ENCODE data around the gene ENDOV.

Gene ENDOV

GRCh38 chr17:80472996-80473395 lies 58.0 kb downstream of the ENDOV start:
- no peak for DNase-seq

DNA sequence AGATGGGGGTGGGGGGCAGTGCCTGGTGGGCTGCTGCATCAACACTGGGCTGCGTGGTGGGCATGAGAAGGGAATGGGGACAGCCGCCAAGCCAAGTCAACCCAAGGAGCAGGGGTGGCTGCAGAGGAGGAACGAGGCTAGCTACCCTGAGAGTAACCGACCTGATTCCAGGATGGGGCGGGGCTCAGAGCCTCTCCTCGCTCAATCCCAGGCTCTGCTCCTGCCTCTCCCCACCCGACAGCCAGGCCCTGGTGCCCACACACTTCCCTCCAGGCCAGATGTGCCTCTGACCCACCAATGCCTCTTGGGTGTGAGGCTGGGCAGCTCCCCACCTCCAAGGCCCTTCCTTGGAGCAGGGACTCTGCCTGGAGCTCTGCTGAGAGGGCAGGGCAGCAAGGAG lies 58.7 kb downstream of the ENDOV start:
- no peak for DNase-seq

GRCh38 chr17:80474231-80474960 lies 59.4 kb downstream of the ENDOV start:
- DNase-seq, result peak; percentile 7

DNA sequence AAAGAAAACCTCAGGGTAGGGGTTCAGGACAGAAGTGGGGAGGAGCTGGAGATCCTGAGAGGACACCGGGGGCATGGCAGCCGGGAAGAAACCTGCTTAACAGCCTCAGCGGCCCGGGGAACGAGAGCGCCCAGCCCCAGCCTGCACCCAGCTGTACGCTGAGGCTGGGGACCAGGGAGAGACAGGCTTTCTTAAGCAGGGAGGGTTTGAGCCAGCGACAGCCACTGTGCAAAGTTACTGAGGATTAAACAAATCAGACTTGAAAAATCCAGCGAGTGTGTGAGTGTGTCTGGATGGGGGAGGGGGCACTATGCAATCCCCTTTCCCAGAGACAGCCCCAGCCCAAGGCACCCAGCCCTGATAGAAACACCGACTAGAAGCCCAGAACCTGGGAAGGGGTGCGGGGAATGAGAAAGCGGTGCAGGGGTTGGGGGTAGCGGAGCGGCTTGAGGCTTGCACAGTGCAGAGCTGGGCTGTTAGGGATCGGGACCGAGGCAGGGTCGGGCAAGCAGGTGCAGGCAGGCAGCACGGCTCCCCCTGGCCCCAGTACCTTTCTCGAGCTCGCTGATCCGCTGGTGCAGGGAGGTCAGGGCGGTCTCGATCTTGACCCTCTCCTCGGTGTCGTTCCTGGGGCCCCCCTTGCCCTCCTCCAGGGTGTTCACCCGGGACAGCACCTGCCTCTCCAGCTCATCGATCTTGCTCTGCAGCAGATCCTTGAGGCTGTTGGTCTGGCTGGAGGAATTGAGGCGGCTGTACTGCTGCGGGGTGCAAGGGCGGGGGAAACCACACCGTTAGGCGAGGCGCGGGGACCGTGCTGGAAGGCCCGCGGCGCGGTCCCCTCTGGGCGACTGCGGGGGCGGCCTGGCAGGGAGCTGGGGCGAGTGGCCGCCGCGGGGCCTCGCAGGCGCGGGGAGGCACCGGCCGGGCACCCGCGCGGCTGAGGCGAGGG lies 60.3 kb downstream of the ENDOV start:
- DNase-seq, result peak; percentile 11

DNA sequence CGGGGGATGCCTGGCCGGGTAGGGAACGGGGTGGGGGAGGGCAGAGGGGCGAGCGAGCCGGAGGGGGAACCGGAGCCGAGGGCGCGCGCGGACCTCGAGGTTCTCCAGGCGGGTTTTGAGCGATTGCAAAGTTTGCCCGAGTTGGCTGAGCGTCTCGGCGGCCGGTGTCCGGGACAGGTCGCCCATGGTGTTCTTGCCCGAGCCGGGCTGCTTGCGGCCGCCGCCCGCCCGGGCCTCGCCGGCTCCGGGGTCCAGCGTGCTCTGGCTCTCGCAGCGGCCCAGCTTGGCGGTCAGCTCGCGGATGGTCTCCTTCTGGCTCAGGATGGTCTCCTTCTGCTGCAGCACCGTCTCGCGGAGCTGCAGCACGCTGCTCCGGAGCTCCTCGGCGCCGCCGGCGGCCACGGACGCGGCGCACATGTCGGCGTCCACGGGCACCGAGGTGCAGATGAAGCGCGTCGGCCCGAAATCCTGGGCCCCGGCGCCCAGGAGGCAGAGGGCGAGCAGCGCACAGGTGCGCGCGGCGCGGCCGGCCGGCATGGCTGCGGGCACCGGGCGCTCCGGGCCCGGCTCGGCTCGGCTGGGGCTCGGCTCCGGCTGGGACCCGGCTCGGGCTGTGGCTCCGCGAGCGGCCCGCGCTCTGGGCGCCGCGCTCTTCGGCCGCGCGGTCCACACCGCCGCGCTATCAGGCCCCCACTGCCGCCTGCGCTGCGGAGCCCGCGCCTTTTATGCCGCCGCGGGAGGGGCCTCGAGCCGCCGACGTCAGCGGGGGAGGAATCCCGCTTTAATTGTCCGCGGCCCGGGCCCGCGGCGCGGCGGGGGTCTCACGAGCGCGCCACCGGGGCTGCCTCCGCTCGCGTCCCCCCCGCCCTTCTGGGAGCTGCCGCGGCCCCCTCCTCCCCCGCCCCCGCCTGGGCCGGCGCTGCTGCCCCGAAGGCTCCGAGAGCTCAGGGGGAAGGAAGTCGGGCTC lies 61.2 kb downstream of the ENDOV start, which contains the start of gene NPTX1:
Gene NPTX1, minus strand, starts transcription at position 698 of the 967 bp plus-strand sequence. Its CDS starts 161 bp downstream, at position 537.
- peak; percentile 10 for DNase-seq

DNA sequence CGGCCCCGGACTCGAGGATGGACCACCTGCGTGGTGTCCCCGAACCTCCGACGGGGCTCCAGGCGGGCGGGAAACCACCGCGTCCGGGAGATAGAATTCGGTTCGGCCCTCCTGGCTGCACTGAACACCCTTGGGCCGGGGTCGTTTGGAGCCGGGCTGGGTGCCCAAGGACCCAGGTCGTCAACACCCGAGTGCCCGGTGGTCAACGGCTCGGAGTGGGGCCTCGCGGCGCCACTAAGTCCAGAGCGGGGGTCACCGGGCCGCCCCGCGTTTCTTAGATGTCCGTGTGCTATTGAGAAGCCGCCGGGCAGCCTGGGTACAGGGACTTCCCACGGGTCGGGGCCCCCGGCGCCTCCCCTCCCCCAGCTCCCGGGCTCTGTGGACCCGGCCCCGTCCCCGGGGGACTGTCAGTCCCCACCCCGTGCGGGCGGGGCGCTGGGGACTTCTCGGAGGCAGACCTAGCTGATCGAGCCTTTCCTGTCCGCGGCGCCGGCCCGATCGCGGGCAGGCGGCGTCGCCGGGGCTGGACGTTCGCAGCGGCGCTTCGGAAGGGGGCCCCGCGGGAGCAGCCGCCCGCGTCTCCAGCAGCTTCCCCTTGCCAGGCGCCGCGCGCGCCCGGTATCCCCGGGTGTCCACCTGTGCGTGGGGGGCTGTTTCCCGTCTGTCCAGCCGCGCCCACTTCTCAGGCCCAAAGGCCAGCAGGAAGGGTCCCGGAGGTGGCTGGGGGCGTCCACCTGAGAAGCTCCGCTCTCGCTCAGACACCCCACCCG lies 62.1 kb downstream of the ENDOV start:
- DNase-seq, result no peak

DNA sequence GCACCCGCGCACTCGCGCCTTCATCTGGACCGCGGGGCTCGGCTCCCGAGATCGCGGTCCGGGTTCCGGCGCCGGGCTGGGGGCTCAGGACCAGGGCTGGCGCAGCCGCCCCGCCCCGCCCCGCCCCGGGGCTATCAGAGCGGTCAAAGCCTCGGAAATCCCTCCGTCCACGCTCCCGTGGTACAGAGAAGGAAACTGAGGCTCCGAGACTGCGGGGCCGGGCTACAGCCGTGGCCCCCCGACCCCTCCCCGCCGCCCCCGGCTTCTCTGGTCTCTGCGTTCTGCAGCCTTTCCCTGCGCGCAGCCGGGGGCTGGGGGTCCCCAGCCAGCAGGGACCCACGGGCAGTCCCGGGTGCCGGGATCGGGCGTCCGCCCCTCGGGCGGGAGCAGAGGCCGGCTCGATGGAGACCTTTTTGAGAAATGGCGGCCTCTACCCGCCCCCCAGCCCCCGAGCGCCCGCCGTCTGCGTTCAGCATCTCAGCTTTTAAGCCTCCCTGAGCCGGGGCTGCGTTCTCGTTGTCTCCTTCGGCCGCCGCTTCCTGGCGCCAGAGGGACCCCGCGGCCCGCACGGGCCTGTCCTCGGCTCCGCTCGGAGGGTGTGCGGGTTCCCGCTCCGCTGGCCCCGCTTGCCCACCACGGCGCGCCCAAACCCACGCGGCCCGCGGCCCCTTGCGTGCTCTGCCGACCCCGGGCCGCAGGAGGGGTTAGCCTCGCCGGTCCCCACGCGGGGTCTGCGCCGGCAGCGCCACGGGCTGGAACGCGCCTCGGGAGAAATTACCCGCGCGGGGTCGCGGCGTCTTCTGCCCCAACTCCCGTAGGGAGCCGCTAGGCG lies 62.9 kb downstream of the ENDOV start:
- no peak for DNase-seq

DNA sequence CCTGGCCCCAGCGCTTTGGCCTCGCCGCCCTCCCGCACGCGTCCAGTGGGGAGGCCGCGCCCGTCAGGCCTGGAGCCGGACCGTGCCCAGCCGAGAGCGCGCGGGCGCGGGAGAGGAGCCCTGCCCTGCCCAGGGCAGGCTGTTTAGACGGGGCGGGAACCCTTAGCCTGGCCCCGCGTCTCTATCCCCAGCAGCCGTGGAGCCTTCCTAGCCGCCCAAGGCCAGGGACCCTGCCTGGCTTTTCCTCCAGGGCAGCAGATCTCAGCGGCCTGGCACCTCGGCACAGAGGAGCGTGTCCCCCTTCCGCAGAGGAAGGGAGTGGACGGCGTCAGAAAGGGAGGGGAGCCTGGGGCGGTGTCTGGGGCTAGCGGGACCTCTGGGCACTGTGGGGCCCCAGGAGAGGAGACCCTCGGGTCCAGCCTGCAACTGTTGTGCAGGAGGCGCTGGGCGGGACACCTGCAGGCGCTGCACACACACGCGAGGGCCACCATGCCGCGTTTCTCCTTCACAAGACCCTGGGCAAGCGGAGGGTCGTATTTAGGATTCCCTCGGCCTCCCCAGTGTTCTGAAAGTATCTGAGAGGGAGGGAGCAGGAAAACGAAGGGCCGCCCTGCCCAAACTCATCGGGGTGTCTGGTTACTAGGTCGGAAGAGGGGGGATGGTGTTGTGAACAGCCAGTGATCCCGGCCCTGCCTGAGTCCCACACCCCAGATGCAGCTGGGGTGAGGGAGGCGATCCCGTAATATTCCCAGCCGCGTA lies 63.7 kb downstream of the ENDOV start:
- no peak for DNase-seq

DNA sequence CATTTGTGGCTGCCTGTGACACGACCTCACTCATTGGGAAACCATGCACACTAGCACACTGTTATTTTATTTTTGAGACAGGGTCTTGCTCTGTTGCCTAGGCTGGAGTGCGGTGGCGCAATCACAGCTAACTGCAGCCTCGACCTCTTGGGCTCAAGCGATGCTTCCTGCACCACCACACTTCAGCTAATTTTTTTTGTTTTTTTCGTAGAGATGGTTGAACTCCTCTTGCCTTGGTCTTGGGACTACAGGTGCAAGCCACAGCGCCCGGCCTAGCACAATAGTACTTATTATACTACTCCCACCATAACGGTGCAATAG lies 64.2 kb downstream of the ENDOV start:
- DNase-seq, result no peak

- no peak for DNase-seq
These were observed 65.3 kb downstream of the ENDOV start for GRCh38 chr17:80480248-80480647.

DNA sequence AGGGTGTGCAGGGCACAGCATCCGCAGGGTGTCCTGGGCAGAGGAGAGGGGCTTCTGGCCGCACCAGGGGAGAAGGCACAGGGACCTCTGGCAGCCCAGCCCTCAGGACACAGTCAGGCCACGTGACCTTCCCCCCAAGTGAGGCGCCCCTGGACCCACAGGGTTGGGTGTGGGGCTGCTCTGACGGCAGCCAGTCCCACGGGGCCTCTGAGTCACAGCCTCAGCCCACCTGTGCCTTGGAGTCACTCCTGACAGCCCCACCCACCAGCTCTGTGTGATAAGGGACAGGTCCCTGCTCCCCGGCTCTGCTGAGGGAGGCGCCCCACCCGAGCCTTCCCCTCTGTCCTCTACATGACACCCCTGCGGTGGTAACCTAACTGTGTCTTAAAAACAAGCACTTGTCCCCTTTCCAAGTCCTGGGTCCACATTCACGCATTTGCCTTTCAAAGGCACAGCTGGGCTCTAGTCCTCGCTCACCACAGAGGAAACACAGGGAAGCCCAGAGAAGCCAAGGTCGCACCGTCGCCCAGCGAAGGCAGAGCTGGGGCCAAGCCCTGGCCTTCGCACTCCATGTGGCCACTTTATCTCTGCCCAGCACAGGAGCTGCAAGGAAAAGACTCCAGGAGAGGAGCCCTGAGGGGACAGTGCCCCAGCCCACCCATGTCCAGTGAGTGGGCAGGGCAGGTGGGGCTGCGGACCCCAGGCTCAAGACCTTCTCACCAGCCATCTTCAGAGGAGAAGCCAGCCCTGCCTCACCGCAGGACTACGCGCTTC lies 66.5 kb downstream of the ENDOV start:
- no peak for DNase-seq

DNA sequence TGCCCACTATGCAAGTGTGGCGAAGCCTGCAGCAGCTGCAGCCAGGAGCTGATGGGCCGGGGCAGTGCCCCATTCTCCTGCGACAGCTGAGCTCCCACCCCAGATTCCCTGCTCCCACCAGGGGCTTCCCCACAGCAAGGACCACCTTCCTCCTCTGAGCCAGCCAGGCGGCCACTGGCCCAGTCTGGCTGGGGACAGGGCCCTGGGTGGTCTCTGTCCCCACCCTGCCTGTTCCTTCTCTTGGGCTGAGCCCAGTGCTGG lies 67.0 kb downstream of the ENDOV start:
- no peak for DNase-seq

DNA sequence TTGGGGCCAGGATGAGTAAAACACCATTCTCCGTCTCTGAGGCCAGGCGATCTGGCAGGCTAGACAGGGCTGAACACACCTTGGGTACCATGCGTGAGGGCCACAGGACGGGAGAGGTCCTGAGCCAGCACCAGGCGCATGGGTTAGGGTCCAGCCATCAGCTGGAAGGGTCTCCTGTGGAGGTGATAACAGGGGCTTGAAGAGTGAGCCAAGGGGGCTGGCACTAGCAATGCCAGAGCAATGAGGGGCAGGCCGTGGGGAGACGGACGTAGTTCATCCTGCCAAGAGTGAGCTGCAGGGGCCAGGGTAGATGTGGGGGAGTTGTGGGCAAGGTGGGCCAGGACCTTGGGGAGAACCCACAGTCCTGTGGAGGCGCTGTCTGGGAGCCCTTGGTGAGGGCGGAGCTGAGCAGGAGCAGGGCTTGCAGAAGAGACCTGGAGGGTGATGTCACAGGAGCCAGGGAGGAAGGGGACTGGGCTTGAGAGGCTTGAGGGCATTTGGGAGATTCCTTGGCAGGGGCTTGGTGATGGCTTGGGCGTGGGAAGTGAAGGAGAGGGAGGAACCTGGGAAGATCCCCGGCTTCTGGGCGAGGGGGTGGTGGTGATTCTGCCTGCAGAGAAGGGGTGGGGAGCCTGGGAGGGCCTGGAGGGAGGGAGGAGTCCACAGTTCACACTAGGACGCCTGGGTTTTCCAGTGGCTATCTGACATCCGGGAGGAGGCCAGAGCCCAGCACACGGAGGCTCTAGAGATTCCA lies 67.8 kb downstream of the ENDOV start:
- DNase-seq, result no peak

DNA sequence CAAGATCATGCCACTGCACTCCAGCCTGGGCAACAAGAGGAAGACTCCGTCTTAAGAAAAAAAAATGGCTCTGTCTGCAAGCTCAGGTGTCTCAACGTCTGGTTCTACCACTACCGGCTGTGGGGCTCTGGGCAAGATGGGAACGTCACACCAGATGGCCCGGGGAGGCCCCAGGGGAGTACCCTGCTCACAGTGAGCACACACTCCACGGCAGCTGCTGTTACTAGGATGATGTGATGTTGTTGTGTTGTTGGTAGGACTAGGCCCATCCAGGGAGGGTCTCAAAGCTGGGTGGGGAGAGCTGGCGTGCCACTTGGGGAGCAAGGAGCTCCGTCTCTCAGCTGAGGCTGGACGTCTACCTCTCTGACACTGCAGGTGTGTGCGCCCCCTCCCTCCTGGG lies 70.9 kb downstream of the ENDOV start:
- no peak for DNase-seq

DNA sequence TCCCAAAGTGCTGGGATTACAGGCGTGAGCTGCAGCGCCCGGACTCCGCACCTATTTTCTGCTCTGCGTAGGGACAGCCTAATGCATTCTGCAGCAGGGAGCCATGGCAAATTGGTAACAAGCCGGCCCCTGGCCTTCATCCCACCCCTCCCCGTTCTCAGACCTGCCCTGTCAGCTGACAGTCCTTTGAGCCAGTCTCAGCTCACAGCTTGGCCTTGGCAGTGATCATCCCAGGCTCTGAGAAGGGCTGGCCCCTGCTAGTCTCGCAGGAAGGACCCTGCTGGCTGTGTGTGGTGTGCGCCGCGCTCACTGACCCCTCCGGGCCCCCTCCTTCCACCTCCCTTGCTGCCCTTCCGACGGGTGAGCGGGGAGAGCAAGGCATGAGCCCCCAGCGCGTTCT lies 71.7 kb downstream of the ENDOV start:
- DNase-seq, result no peak

GRCh38 chr17:80487511-80487910 lies 72.5 kb downstream of the ENDOV start:
- DNase-seq, result no peak

All from NCI-H1105 treated with DMSO at 0.1 percent for 48 hours (cell line).